Fibroblast of upper back skin (primary cell): ENCODE data around the gene DPM2.

Source experiments
- DNase-seq: peaks from one replicate; pipeline ENCODE4 v3.0.0-alpha.2; 2013

The DPM2 gene

GRCh38 chr9:127916720-127917581 lies 20.7 kb downstream of the DPM2 start, which contains the start of gene ST6GALNAC4:
Gene ST6GALNAC4 (minus strand): TSS chr9:127917041. CDS start chr9:127916419, 622 bp downstream.
- DNase-seq = peak; percentile 90

DNA sequence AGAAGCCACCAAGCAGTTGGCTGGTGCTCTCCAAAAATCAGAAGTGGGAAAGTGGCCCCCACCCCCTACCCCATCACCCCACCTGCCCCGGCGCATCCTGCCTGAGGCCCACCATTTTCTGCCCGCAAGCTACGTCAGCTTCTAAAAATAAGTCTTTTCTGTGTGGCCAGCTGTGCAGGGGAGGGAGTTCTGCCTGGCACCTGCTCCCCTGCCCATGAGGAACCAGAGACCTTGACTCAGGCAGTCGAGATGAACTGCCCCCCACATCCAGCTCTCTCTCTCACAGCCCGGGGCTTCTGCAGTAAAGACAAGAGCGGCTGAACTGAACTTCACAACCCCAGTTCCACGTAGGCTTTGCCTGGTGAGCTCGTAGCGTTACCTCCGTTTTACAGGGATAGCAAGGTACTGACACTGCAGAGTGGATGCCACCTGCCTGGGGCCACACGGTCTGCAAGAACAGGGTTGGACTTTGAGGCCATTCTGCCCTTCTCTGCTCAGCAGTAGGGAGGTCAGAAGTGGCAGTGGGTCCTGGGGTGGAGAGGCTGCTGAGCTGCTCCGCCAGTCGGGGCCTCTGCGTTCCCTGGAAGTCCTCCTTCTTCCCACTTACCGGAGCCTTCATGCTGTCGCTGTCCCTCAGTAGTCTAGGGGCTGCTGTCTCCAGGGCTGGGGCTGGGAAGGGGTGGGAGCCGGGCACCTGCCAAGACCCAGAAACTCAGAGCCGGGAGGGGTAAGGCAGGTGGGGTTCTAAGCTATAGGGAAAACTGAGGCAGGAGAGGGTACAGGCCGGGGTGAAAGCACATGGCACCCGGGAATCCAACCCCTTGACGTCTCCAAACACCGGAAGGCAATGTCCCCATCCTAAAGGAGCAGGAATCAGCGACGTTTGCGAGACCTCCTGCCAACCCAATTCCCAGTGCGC lies 21.6 kb downstream of the DPM2 start:
- DNase-seq = no peak

DNA sequence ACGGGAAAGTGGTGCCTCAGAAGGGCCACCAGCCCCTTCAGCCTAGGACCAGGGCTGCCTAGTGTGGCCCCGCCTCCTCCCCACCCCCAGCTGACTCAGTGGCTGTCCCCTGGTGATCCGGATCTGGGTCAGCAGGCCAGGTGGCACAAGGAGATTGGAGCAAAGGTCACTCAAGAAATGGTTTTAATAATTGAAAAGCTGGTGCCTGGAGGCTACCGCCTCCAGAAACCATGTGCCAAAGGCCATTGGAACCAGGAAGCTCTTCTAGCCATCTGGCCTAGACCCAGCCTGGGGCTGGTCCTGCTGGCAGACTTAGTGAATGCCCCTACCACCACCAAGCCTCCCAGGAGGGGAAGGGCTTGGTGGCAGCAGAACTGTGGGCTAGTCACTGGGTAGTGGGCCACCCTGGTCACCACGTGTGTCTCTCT lies 22.3 kb downstream of the DPM2 start:
- DNase-seq = no peak

DNA sequence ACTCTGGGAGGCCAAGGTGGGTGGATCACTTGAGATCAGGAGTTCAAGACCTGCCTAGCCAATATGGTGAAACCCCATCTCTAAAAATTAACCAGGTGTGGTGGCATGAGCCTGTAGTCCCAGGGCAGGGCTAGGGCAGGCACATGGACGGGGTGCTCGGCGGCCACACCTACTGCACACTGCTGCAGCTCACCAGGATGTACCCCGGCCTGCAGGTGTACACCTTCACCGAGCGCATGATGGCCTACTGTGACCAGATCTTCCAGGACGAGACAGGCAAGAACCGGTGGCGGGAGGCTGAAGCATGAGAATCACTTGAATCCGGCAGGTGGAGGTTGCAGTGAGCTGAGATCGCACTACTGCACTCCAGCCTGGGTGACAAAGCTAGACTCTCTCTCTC lies 24.0 kb downstream of the DPM2 start:
- no peak for DNase-seq

- DNase-seq = no peak
Observed at GRCh38 chr9:127912882-127913281, 24.8 kb downstream of the DPM2 start.

- no peak for DNase-seq
Observed at GRCh38 chr9:127912296-127912695, 25.4 kb downstream of the DPM2 start.

GRCh38 chr9:127910613-127911205 lies 26.9 kb downstream of the DPM2 start:
- DNase-seq = no peak

DNA sequence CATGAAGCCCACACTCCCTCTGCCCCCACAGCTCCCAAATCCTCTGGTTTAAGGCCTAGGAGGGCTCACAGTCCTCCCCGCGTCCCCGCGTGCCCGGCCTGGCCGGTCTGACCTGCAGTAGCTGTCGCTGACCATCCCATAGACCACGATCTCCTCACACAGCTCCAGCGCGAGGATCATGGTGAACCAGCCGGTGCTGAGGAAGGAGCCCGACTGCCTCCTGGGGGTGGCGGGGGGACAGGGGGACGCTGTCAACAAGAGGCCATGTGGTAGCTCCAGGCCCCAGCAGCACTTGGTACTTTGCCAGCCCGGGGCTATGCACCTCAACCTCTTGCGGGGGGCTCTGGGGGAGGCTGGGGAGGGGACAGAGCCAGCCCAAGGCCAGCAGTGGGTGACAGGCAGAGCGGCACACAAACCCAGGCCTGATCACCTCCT lies 27.8 kb downstream of the DPM2 start:
- DNase-seq = no peak

GRCh38 chr9:127908660-127908926 lies 29.1 kb downstream of the DPM2 start:
- DNase-seq = no peak

DNA sequence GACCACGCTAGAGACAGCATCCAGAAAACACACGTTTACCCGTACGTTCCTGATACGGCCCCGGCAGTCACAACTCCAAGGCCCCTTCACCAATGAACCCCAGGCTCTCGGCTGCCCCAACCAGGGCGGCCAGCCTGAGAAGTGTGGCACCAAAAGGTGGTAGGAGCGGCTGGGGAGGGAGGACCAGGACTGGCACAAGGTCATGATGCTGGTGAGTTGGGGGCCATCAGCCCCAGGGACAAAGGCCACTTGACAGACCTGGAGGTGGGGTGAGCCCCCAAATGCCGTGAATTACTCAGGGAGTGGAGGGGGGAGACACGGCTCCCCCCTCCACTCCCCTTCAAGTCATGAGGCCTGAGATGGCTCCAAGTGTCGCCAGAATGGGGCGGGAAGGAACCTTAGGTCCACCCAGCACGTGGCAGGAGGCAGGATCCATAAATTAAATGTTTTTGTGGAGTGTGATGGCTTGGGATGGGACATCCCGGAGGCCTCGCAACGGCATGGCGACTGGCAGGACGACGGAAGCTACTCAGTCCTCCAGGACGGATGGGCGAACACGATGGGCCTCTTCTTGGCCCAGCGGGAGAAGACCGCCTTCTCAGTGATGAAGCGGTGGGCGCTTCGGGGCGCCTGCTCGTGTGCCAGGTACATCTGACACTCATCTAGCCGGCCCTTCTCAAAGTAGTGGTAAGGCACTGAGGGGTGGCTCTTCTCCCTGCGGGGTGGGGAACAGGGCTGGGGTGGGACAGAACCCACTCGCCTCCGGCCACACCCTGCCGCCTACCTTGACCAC lies 29.6 kb downstream of the DPM2 start:
- DNase-seq = no peak

- DNase-seq = no peak
Observed at GRCh38 chr9:127905788-127906191, 31.9 kb downstream of the DPM2 start.

GRCh38 chr9:127905004-127905728 lies 32.5 kb downstream of the DPM2 start:
- no peak for DNase-seq

GRCh38 chr9:127904561-127905003 lies 33.1 kb downstream of the DPM2 start:
- no peak for DNase-seq

- DNase-seq = no peak
Observed at GRCh38 chr9:127903557-127904475, 33.8 kb downstream of the DPM2 start.

DNA sequence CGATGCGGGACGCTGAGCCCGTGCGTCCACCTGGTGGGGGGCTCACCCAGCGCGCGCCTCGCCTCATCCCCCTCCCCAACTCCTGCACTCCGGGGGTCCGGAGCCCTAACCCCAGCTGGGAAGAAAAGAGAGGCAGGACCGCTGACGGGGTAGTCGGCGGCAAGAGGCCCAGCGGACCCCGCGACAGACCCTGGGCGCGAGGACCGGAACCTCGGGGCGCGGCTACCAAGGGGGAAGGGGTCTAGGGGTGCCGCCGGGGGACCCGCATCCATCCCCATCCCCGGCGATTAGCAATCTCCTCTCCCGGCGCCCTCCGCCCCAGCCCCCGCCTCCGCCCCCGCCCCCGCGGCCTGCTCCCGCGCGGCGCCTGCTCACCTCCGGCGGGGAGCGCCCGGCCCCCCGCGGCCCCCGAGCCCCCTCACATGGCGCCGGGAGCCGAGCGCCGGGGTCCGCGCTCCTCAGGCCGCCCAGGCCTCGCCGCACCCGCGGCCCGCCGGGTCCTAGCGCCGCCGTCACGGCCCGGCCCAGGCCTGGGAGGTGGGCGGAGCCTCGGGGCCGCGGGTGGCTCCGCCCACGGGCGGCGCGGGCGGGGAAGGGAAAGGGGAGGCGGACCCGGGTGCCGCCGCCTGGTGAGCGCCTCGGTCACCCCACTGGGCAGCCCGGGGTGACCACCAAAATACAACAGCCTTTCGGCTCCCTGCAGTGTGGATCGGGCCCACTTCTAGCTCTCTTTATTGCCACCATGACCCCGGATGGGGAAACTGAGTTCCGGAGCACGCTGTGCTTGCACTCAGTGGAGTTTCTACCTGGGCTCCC lies 38.3 kb downstream of the DPM2 start, which contains the start of gene ST6GALNAC6:
Gene ST6GALNAC6 (minus strand): TSS at position 476 of the 816 bp plus-strand sequence. CDS start 1,622 bp downstream, outside the sequence.
- DNase-seq = peak; percentile 69

- DNase-seq = peak; percentile 85
Observed at GRCh38 chr9:127898433-127899127, 39.1 kb downstream of the DPM2 start.

GRCh38 chr9:127897193-127897692 lies 40.4 kb downstream of the DPM2 start:
- peak; percentile 72 for DNase-seq

DNA sequence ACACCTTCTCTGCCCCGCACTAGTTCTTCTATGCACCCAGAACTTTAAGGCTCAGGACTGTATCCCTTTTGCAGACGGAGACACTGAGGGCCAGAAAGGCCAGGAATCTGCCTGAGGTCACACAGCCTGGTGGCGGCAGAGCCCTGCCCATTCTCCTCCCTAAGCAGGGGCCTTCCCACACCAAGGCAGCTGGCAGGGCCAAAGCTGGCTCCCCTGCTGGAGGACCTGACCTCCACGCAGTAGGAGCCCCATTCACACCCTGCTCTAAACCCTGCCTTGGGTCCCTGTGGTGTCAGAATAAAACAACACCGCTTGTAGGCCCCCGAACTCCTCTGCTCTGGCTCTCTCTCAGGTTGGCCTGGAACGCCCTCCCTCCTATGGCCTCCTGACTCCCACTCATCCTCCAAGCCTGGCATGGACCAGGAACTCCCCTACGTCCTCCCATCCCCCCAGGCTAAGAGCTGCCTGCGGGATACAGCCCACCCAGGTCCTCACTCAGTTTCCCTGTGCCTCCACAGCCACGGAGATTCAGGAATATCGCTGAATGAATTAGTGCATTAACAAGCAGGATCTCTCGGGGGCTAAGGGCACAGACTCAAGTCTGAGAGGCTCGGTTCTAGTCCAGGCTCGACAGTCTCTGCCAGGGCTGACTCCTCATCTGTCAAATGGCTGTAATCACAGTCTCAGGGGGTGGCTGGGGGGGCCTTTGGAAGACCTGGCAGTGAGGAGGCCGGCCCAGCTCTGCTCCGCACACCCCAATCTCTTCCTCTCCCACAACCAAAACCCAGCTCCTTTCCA lies 41.1 kb downstream of the DPM2 start:
- DNase-seq = no peak
